Mucosa of rectum (tissue), 2 donors: Measurements from ENCODE around the gene ZFHX3.

Source experiments
- H3K27ac ChIP-seq, 2 donors: one replicate each; pipeline ENCODE4 v1.7.0; 2013; ENCODE audit warnings: inconsistent platforms in 2 of 2, low read depth in 2 of 2, low read length in 2 of 2
- H3K27me3 ChIP-seq, 2 donors: one replicate each; pipeline ENCODE4 v1.7.0; 2013; ENCODE audit warnings: low read length in 2 of 2; ENCODE audit not compliant: control insufficient read depth in 2 of 2, insufficient read depth in 2 of 2
- H3K36me3 ChIP-seq, 2 donors: one replicate each; pipeline ENCODE4 v1.7.0; 2013; ENCODE audit warnings: low read length in 2 of 2; ENCODE audit not compliant: control insufficient read depth in 2 of 2, insufficient read depth in 2 of 2
- H3K4me1 ChIP-seq, 2 donors: one replicate each; pipeline ENCODE4 v1.7.0; 2013; ENCODE audit warnings: low read length in 2 of 2, mild to moderate bottlenecking in 1 of 2; ENCODE audit not compliant: control insufficient read depth in 2 of 2, insufficient read depth in 2 of 2
- H3K4me3 ChIP-seq, 2 donors: one replicate each; pipeline ENCODE4 v1.7.0; 2013; ENCODE audit warnings: low read length in 2 of 2
- H3K9ac ChIP-seq, 2 donors: one replicate each; pipeline ENCODE4 v1.7.0; 2013; ENCODE audit warnings: low read length in 2 of 2, low read depth in 1 of 2, mild to moderate bottlenecking in 1 of 2
- H3K9me3 ChIP-seq, 2 donors: one replicate each; pipeline ENCODE4 v1.7.0; 2013; ENCODE audit warnings: low read length in 2 of 2; ENCODE audit not compliant: control insufficient read depth in 2 of 2
- donor health status: healthy.
- donor health status: Normal muscosa, but diverticular disease.

Gene ZFHX3

GRCh38 chr16:72924927-72925630 lies 122.8 kb downstream of the ZFHX3 start:
- no peaks in the 10 kb centered on the region for H3K27me3 ChIP-seq
- no peak overlapping the region for H3K27ac ChIP-seq
- no peak overlapping the region for H3K9ac ChIP-seq
- H3K4me1 ChIP-seq: no peaks in the 10 kb centered on the region
- no peaks in the 10 kb centered on the region for H3K9me3 ChIP-seq
- H3K4me3 ChIP-seq: no peak overlapping the region
- no peaks in the 10 kb centered on the region for H3K36me3 ChIP-seq

- Histone ChIP-seq H3K9ac (no peak overlapping the region), H3K36me3 (no peaks in the 10 kb centered on the region), H3K9me3 (no peaks in the 10 kb centered on the region), H3K4me1 (no peaks in the 10 kb centered on the region), H3K27me3 (no peaks in the 10 kb centered on the region), H3K27ac (no peak overlapping the region), H3K4me3 (no peak overlapping the region)
Observed at GRCh38 chr16:72924537-72924926, 123.4 kb downstream of the ZFHX3 start.

GRCh38 chr16:72923757-72924156 lies 124.2 kb downstream of the ZFHX3 start:
- no peak overlapping the region for H3K9ac ChIP-seq
- no peaks in the 10 kb centered on the region for H3K4me1 ChIP-seq
- H3K27ac ChIP-seq: no peak overlapping the region
- H3K27me3 ChIP-seq: no peaks in the 10 kb centered on the region
- H3K36me3 ChIP-seq: no peaks in the 10 kb centered on the region
- H3K4me3 ChIP-seq: no peak overlapping the region
- no peaks in the 10 kb centered on the region for H3K9me3 ChIP-seq

GRCh38 chr16:72922714-72923113 lies 125.2 kb downstream of the ZFHX3 start:
- Histone ChIP-seq H3K4me1 (no peaks in the 10 kb centered on the region), H3K9me3 (no peaks in the 10 kb centered on the region)

GRCh38 chr16:72921620-72922019 lies 126.3 kb downstream of the ZFHX3 start:
- no peaks in the 10 kb centered on the region for H3K9me3 ChIP-seq
- no peaks in the 10 kb centered on the region for H3K27me3 ChIP-seq

More at GRCh38 chr16:72922714-72923113, 125.2 kb downstream of the ZFHX3 start:
- no peak overlapping the region for H3K4me3 ChIP-seq
- no peak overlapping the region for H3K27ac ChIP-seq
- H3K36me3 ChIP-seq: peaks cover 0 to 2% of the 10 kb centered on the region in 2 donors
- H3K27me3 ChIP-seq: no peaks in the 10 kb centered on the region
- no peak overlapping the region for H3K9ac ChIP-seq

GRCh38 chr16:72921106-72921505 lies 126.8 kb downstream of the ZFHX3 start:
- H3K9me3 ChIP-seq: no peaks in the 10 kb centered on the region
- peaks cover 0 to 2% of the 10 kb centered on the region in 2 donors for H3K36me3 ChIP-seq
- H3K4me3 ChIP-seq: no peak overlapping the region
- H3K4me1 ChIP-seq: no peaks in the 10 kb centered on the region
- no peaks in the 10 kb centered on the region for H3K27me3 ChIP-seq
- no peak overlapping the region for H3K9ac ChIP-seq
- H3K27ac ChIP-seq: no peak overlapping the region

More at GRCh38 chr16:72921620-72922019, 126.3 kb downstream of the ZFHX3 start:
- no peaks in the 10 kb centered on the region for H3K4me1 ChIP-seq
- peaks cover 0 to 2% of the 10 kb centered on the region in 2 donors for H3K36me3 ChIP-seq
- H3K27ac ChIP-seq: no peak overlapping the region
- no peak overlapping the region for H3K4me3 ChIP-seq
- no peak overlapping the region for H3K9ac ChIP-seq

- H3K27me3 ChIP-seq: no peaks in the 10 kb centered on the region
- peaks cover 0 to 2% of the 10 kb centered on the region in 2 donors for H3K36me3 ChIP-seq
- peaks cover 0 to 8% of the 10 kb centered on the region in 2 donors for H3K4me1 ChIP-seq
- no peak overlapping the region for H3K9ac ChIP-seq
- H3K27ac ChIP-seq: no peak overlapping the region
- no peak overlapping the region for H3K4me3 ChIP-seq
- no peaks in the 10 kb centered on the region for H3K9me3 ChIP-seq
Observed at GRCh38 chr16:72917051-72917450, 130.9 kb downstream of the ZFHX3 start.

GRCh38 chr16:72915331-72915730 lies 132.6 kb downstream of the ZFHX3 start:
- Histone ChIP-seq H3K36me3 (peaks cover 0 to 2% of the 10 kb centered on the region in 2 donors), H3K9ac (no peak overlapping the region), H3K27me3 (no peaks in the 10 kb centered on the region), H3K4me1 (peaks cover 0 to 8% of the 10 kb centered on the region in 2 donors), H3K9me3 (no peaks in the 10 kb centered on the region), H3K27ac (no peak overlapping the region), H3K4me3 (no peak overlapping the region)

- no peak overlapping the region for H3K4me3 ChIP-seq
- no peaks in the 10 kb centered on the region for H3K9me3 ChIP-seq
- no peaks in the 10 kb centered on the region for H3K27me3 ChIP-seq
- H3K4me1 ChIP-seq: peaks cover 0 to 8% of the 10 kb centered on the region in 2 donors
- H3K27ac ChIP-seq: no peak overlapping the region
- peaks cover 0 to 2% of the 10 kb centered on the region in 2 donors for H3K36me3 ChIP-seq
- H3K9ac ChIP-seq: no peak overlapping the region
Observed at GRCh38 chr16:72913551-72913950, 134.4 kb downstream of the ZFHX3 start.

GRCh38 chr16:72911971-72912370 lies 136.0 kb downstream of the ZFHX3 start:
- H3K27ac ChIP-seq: no peak overlapping the region
- no peaks in the 10 kb centered on the region for H3K36me3 ChIP-seq
- no peak overlapping the region for H3K4me3 ChIP-seq
- H3K27me3 ChIP-seq: no peaks in the 10 kb centered on the region
- H3K9ac ChIP-seq: no peak overlapping the region
- no peaks in the 10 kb centered on the region for H3K9me3 ChIP-seq
- peaks cover 0 to 8% of the 10 kb centered on the region in 2 donors for H3K4me1 ChIP-seq
